ENCODE measurements around the gene AHRR.

GRCh38 chr5:459562-460272 is 138.2 kb downstream of the AHRR start:
- TF ChIP-seq CTCF (conservative IDR thresholded peaks at IDR 0.05; ENCODE audit: low read length) (no peak), EZH2phosphoT487 (IDR thresholded peaks at IDR 0.05; ENCODE audit: borderline replicate concordance, low read depth, low read length) (no peak)

Measured in OCI-LY7 (cell line).